Thyroid gland (tissue), 4 donors: ENCODE measurements around the gene HSPB2.

ENCODE experiments used
- CTCF ChIP-seq, 6 experiments: fragments of 200-600 bp in 3 of 6; fragments of 450-650 bp in 3 of 6; sonication (generic) in 3 of 6; IDR thresholded peaks; one replicate each; pipeline ENCODE4 v1.5.1; 2016 to 2019; ENCODE audit warnings: antibody characterized with exemption in 6 of 6, mild to moderate bottlenecking in 2 of 6, inconsistent platforms in 1 of 6, moderate library complexity in 1 of 6
- POLR2A ChIP-seq, 2 donors: fragments of 450-650 bp; IDR thresholded peaks; one replicate each; pipeline ENCODE4 v1.6.1; 2017; ENCODE audit warnings: antibody characterized with exemption in 2 of 2, mild to moderate bottlenecking in 2 of 2, moderate library complexity in 1 of 2

DNA sequence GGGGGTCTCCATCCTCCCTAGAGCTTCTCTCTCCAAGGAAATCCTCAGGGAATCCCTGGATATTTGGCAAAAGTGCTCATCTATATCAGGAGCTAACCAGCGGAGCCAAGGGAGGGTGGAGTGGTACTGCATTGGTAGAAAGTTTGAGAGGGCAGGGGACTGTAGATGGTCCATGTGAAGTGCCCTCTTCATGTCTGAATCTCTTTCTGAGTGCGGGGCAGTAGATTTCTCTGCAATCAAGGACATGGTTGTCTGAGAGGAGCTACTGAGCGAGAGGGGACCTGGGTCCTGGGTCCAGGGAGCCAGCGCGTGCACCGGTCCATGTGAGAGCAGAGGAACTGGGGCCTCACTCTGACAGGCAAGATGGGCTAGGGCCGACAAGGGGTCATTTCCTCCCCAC, 25.3 kb downstream of the HSPB2 start:
- TF ChIP-seq POLR2A (IDR thresholded peaks at IDR 0.05) (no peak), CTCF (IDR thresholded peaks at IDR 0.05) (no peak)
